Measurements from ENCODE around the gene DCBLD1.

Gene DCBLD1

DNA sequence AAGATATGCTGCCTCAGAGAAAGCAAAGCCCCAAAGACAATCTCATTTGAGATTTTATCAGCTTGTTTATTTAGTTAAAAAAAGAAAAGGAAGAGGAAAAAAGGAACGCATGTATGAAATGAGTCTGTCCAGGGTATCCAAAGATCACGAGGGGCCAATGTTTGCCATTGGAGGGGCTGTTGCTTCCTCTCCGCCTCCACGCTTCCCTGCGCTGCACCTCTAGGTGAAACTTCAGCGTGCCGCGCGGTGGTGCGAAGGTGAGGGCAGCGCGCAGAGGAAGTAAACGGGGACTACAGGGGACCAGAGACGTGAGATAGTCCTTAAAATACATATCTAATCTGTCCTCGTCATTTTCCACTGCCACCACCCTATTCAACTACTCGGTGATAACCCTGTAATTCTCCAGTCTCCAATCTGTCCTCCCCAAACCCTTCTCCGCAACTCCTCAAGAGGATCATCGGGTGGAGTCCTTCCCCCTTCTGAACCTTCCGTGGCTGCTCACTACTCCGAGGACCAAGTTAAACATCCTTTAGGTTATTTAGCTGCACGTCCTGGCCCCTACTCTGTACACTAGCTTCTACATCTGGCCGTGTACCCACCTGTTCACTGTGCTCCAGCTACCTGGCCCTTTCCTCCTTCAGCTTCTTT lies 1.1 kb upstream of the DCBLD1 start:
- peak overlapping the region; percentile 79 for H3K4me3 Mint-ChIP-seq
- peak; percentile 49 for DNase-seq
- CTCF ChIA-PET, result interaction anchor here (0.6 to 7.5 kb wide), 7 partner anchors 68 to 634 kb away, joined by 3 to 55 read pairs (median 7); no protein-coding TSS in a partner anchor
- H3K4me1 Mint-ChIP-seq, result peaks cover 27% of the 10 kb centered on the region
- peaks cover 59% of the 10 kb centered on the region for H3K27me3 Mint-ChIP-seq
- H3K27ac Mint-ChIP-seq, result peak overlapping the region; percentile 70
- H3K36me3 Mint-ChIP-seq, result peaks cover 2% of the 10 kb centered on the region
- H3K9me3 Mint-ChIP-seq, result no peaks in the 10 kb centered on the region

DNA sequence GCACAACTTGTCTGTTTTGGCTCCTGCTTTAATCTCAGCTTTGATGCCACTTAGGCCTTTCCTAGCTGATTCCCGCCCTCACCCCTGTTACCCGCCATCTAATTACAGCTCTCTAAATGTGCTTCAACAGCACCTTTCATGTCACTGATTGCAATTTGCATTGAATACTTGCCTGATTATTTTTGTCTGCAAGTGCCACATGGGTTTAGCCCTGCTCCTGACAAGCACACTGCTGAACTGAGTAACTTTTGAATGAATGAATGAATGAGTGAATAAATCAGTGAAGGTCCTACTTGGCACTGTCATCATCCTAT lies 591 bp upstream of the DCBLD1 start:
- H3K4me3 Mint-ChIP-seq, result peak overlapping the region; percentile 79
- no peak for DNase-seq
- peaks cover 2% of the 10 kb centered on the region for H3K36me3 Mint-ChIP-seq
- H3K27ac Mint-ChIP-seq, result peak overlapping the region; percentile 70
- no peaks in the 10 kb centered on the region for H3K9me3 Mint-ChIP-seq
- CTCF ChIA-PET, result interaction anchor here (0.6 to 7.5 kb wide), 5 partner anchors 68 to 126 kb away, joined by 3 to 55 read pairs (median 7); no protein-coding TSS in a partner anchor
- H3K4me1 Mint-ChIP-seq, result peaks cover 27% of the 10 kb centered on the region
- H3K27me3 Mint-ChIP-seq, result peaks cover 61% of the 10 kb centered on the region

DNA sequence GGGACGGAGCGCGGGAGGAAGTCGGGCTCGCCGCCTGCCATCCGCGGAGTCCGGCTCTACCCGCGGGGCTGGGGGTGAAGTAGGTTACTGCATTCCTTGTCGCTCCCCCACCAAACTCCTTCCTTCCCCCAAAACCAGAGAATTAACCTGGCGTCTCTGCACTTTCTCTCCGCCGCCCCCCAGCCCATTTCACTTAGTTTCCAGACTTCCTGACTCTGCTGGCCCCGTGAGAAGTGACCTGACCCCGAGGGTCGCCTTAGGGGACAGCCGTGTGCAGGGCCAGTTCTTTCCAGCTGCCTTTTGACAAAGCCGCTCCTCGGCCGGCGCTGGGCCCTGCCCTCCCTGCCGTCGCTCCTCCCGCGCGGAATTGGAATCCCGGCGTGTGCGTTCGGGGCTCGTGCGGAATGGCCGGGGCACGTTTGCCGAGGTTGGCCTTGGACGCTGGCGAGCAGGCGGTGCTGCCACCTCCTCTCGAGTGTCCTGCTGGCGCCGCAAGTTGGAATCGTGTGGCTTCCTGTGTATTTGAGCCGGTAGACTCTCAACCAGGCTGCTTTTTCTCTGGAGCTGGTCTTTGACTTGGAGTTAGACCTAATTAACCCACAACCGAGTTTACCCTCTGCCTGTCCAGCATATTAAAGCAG lies 650 bp downstream of the DCBLD1 start:
- H3K4me3 Mint-ChIP-seq, result peak overlapping the region; percentile 87
- peaks cover 52% of the 10 kb centered on the region for H3K27me3 Mint-ChIP-seq
- peaks cover 27% of the 10 kb centered on the region for H3K4me1 Mint-ChIP-seq
- DNase-seq, result peak; percentile 45
- peaks cover 7% of the 10 kb centered on the region for H3K36me3 Mint-ChIP-seq
- CTCF ChIA-PET, result interaction anchor here (1.9 to 7.5 kb wide), 3 partner anchors 67 to 75 kb away, joined by 7 to 55 read pairs (median 15); no protein-coding TSS in a partner anchor
- peak overlapping the region; percentile 84 for H3K27ac Mint-ChIP-seq
- no peaks in the 10 kb centered on the region for H3K9me3 Mint-ChIP-seq

DNA sequence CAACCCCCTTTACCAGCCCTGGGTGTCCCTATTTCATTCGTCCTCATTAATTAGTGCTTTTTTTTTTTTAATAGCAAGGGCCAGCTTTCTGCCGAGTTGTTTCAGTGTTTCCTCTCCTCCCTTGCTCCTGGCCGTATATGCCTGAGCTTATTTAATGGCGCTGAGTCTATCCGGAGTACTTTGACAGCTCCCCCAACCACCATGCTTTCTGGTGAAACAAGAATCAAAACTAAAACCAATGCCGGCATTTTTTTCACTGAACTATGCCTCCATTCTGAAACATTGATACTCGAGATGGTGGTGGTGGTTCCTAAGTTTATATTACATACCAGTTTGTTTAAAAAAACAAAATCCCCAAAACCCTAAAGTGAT lies 1.2 kb downstream of the DCBLD1 start:
- Mint-ChIP-seq H3K27me3 (peaks cover 47% of the 10 kb centered on the region), H3K4me3 (peak overlapping the region; percentile 87), H3K27ac (peak overlapping the region; percentile 84), H3K36me3 (peaks cover 7% of the 10 kb centered on the region), H3K4me1 (peaks cover 27% of the 10 kb centered on the region), H3K9me3 (no peaks in the 10 kb centered on the region)
- DNase-seq, result peak; percentile 31
- CTCF ChIA-PET, result interaction anchor here (3.5 to 7.5 kb wide), 2 partner anchors 66 to 72 kb away, joined by 15 to 55 read pairs; no protein-coding TSS in a partner anchor

DNA sequence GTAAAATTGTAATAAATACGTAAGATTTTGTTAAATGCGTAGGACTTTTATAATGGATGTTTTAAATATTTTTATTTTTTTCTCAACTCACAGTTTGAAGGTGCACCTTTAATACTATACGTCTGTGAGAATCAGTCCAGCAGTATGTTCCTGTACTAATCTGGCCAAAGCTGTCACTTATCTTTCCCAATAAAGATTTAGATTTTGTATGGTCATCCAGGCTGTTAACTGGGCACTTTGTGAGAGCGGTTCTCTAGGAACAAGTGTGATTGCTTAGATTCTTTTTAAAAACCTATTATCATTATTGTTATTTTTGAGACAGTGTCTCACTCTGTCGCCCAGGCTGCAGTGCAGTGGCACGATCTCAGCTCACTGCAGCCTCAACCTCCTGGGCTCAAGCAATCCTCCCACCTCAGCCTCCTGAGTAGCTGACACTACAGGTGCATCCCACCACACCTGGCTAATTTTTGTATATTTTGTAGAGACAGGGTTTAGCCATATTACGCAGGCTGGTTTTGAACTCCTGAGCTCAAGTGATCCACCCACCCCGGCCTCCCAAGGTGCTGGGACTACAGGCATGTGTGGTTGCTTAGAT lies 1.7 kb downstream of the DCBLD1 start:
- Mint-ChIP-seq H3K36me3 (peaks cover 7% of the 10 kb centered on the region), H3K27me3 (peaks cover 42% of the 10 kb centered on the region), H3K4me1 (peaks cover 27% of the 10 kb centered on the region), H3K27ac (no peak overlapping the region), H3K9me3 (no peaks in the 10 kb centered on the region), H3K4me3 (peak overlapping the region; percentile 87)
- no peak for DNase-seq
- CTCF ChIA-PET, result interaction anchor here (3.5 to 7.5 kb wide), 2 partner anchors 66 to 71 kb away, joined by 15 to 55 read pairs; no protein-coding TSS in a partner anchor

DNA sequence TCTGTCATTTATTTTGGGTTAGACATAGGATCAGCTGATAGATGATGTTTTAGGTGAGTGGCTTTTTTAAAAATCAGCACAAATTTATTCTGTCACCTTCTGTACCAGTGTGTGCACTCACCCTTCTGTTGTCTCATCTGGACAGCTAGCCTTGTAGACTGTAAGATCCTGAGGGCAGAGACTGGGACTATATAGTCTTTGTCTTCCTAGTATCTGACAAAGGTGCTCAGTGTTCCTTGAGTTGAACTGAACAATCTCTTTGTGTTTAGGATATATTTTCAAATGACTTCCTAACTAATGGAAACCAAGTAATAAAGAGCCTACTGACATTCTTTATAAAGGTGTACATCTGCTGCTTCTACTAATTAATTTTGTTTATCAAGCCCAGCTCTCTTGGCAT lies 3.0 kb downstream of the DCBLD1 start:
- Mint-ChIP-seq H3K9me3 (no peaks in the 10 kb centered on the region), H3K4me3 (no peak overlapping the region), H3K27me3 (peaks cover 34% of the 10 kb centered on the region), H3K27ac (no peak overlapping the region), H3K36me3 (peaks cover 7% of the 10 kb centered on the region), H3K4me1 (peaks cover 27% of the 10 kb centered on the region)
- DNase-seq, result no peak
- CTCF ChIA-PET, result interaction anchor here (3.5 kb wide), 1 partner anchor 70 kb away, joined by 15 read pairs; no protein-coding TSS in a partner anchor

DNA sequence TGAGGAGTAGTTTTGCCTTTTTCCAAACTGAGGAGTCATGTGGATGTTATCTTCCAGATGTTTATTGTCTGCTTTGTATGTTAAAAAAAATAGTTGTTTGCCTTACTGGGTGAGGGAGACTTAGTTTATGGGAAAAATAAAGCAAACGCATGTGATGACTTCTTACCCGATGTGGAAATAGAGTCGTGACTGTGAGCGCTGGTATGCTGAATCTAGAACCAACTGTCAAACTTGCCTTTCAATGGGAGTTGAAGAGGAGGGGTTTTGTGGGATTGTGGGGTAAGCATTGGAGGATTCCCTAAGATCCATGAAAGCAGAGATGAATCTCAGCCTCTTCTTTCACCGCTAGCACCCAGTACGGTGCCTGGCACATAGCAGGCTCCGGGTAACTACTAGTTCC lies 5.3 kb downstream of the DCBLD1 start:
- Mint-ChIP-seq H3K27ac (no peak overlapping the region), H3K36me3 (peaks cover 7% of the 10 kb centered on the region), H3K4me1 (peaks cover 11% of the 10 kb centered on the region), H3K9me3 (no peaks in the 10 kb centered on the region), H3K4me3 (no peak overlapping the region), H3K27me3 (peaks cover 16% of the 10 kb centered on the region)
- no peak for DNase-seq
- CTCF ChIA-PET, result interaction anchor here (1.2 kb wide), 1 partner anchor 38 kb away, joined by 4 read pairs; no protein-coding TSS in a partner anchor

DNA sequence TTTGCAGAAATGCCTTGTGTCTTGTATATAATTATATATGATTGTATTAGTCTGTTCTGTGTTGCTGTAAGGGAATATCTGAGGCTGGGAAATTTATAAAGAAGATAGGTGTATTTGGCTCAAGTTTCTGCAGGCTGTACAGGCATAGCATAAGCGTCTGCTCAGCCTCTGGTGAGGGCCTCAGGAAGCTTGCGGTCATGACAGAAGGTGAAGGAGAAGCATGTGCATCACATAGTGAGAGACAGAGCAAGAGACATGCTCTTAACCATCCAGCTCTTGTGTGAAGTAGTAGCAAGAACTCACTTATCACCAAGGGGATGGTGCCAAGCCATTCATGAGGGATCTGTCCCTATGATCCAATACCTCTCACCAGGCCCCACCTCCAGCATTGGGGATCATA lies 6.5 kb downstream of the DCBLD1 start:
- no peak for DNase-seq
- H3K36me3 Mint-ChIP-seq, result peaks cover 7% of the 10 kb centered on the region
- no peaks in the 10 kb centered on the region for H3K9me3 Mint-ChIP-seq
- peaks cover 10% of the 10 kb centered on the region for H3K27me3 Mint-ChIP-seq
- CTCF ChIA-PET, result no interaction called here
- peaks cover 9% of the 10 kb centered on the region for H3K4me1 Mint-ChIP-seq
- no peak overlapping the region for H3K4me3 Mint-ChIP-seq
- no peak overlapping the region for H3K27ac Mint-ChIP-seq

DNA sequence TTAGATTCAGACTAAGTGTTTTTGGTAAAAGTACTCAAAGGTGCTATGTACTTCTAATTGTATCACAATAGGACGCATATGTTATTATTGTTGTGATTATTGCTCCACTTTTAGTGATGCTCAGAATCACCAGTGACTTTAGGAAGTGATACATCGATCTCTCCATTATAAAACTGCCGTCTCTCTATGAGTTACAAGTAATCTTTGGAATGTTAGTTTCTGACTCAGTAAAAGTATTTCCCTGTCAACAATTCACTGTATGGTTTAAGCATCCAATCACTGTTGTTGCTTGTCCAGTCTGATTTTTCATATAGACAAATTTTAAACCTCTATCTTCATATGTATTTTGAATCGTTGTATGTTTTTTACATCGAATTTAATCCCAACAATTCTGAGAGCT lies 9.4 kb downstream of the DCBLD1 start:
- Mint-ChIP-seq H3K36me3 (peaks cover 5% of the 10 kb centered on the region), H3K4me1 (peaks cover 8% of the 10 kb centered on the region), H3K27ac (no peak overlapping the region), H3K4me3 (no peak overlapping the region), H3K27me3 (peaks cover 3% of the 10 kb centered on the region), H3K9me3 (no peaks in the 10 kb centered on the region)
- no peak for DNase-seq
- CTCF ChIA-PET, result no interaction called here

DNA sequence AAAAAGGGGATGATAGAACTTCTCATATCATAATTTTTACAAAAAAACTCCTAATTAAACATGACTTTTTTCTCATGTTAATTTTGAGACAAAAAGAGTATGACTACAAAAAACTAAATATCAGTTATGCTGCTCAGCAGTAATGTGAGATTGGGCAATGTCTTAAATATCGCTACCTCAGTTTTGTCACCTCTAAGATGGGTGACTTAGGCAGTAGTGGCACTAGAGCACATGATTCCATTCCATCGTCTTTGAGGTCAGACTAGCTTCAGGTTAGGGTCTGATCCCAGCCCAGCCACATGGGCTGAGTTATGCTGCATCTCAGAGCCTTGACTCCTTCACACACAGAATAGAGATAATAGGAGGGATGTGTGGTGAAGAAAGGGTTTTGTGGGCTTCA lies 11.0 kb downstream of the DCBLD1 start:
- no peaks in the 10 kb centered on the region for H3K36me3 Mint-ChIP-seq
- no peak for DNase-seq
- H3K4me1 Mint-ChIP-seq, result peaks cover 14% of the 10 kb centered on the region
- no peaks in the 10 kb centered on the region for H3K27me3 Mint-ChIP-seq
- no peaks in the 10 kb centered on the region for H3K9me3 Mint-ChIP-seq
- no peak overlapping the region for H3K27ac Mint-ChIP-seq
- CTCF ChIA-PET, result no interaction called here
- no peak overlapping the region for H3K4me3 Mint-ChIP-seq

DNA sequence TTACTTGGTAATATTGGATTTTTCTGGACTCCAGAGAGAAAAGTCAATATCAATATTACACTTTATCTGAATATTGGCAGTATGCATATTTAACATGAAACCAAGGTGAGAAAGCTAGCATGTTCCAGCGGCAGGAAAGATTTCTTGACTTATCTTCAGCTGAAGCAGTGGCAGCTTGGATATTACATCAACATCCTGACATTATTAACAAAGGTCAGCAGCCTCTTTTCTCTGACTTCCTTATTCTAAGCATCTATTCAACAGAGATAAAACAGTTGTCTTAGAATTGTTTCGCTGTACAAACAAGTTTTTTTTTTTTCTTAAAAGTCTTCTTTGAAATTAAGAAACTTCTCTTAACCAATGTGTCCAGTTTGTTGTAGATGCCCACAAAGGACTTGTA lies 11.8 kb downstream of the DCBLD1 start:
- no peak overlapping the region for H3K27ac Mint-ChIP-seq
- CTCF ChIA-PET, result no interaction called here

DNA sequence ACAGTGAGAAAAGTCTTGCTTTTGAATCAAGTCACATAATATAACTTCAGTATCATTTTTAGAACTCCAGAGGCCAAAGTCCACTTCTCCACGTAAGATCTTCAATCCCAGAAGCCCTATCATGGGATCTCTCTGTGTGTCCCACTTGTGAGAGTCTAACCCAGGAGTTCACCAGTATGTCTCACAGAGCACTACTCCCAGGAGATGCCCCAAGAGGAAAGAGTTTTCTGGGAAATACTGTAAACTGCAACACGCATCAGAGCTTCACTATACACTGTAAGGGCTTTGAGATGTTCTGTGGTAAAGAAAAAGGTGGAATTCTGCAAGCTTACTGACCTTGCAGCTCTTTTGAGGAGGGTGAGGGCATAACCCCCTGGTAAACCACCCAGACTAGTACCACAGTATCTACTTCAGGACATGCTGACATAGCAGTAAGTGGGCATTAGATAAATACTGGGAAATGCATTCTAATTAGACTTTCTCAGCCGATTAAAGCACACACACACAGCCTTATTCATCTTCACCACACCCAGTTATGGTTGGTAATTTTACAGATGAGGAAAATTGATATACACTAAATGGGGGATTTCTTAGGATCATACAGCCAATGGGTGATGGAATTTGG lies 12.3 kb downstream of the DCBLD1 start:
- Mint-ChIP-seq H3K36me3 (no peaks in the 10 kb centered on the region), H3K4me3 (no peak overlapping the region), H3K9me3 (no peaks in the 10 kb centered on the region), H3K27me3 (no peaks in the 10 kb centered on the region), H3K27ac (no peak overlapping the region), H3K4me1 (peaks cover 14% of the 10 kb centered on the region)
- CTCF ChIA-PET, result no interaction called here
- no peak for DNase-seq

More for the DNA sequence above, 11.8 kb downstream of the DCBLD1 start:
- H3K4me1 Mint-ChIP-seq, result peaks cover 14% of the 10 kb centered on the region
- H3K36me3 Mint-ChIP-seq, result no peaks in the 10 kb centered on the region
- no peaks in the 10 kb centered on the region for H3K9me3 Mint-ChIP-seq
- DNase-seq, result no peak
- no peaks in the 10 kb centered on the region for H3K27me3 Mint-ChIP-seq
- H3K4me3 Mint-ChIP-seq, result no peak overlapping the region

DNA sequence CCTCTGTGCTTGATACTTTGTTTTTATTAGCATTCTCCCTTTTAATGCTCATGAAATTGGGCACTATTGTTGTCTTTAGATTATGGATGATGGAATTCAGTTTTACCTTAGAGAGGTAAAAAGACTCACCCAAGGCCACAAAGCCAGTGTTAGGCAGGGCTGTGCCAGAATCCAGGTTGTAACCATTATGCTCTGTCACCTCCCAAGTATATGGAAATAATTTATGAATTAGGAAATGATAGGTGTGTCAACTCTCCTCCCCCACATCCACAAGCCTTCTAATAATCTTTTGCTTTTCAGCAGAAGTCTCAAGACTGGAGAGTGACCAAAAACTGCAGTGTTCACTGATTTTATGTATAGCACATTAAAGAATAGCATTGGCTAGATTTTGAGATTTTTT lies 13.0 kb downstream of the DCBLD1 start:
- H3K36me3 Mint-ChIP-seq, result no peaks in the 10 kb centered on the region
- DNase-seq, result no peak
- CTCF ChIA-PET, result no interaction called here
- no peak overlapping the region for H3K27ac Mint-ChIP-seq
- H3K4me3 Mint-ChIP-seq, result no peak overlapping the region
- H3K9me3 Mint-ChIP-seq, result no peaks in the 10 kb centered on the region
- H3K4me1 Mint-ChIP-seq, result peaks cover 14% of the 10 kb centered on the region
- H3K27me3 Mint-ChIP-seq, result no peaks in the 10 kb centered on the region

DNA sequence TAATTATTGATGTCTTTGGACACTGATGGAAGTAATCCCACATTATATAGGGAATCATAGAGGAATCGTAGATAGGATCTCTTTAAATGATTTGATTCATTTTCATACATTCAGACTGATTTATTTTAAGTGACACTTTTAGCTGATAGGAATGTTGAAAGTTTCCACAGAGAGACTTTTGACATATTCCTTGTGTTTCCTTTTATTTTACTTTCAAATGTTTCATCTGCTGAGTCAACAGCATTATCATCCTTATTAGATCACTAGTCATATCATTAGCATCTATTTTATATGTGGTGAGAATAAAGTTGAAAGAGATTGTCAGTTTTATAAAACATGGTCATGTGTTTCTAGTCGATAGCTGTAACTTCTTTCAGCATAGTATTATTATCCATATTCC lies 13.4 kb downstream of the DCBLD1 start:
- peaks cover 14% of the 10 kb centered on the region for H3K4me1 Mint-ChIP-seq
- no peak overlapping the region for H3K4me3 Mint-ChIP-seq
- no peak overlapping the region for H3K27ac Mint-ChIP-seq
- CTCF ChIA-PET, result interaction anchor here (1.5 kb wide), 1 partner anchor 46 kb away, joined by 4 read pairs; no protein-coding TSS in a partner anchor
- H3K36me3 Mint-ChIP-seq, result no peaks in the 10 kb centered on the region
- no peaks in the 10 kb centered on the region for H3K27me3 Mint-ChIP-seq
- no peaks in the 10 kb centered on the region for H3K9me3 Mint-ChIP-seq
- no peak for DNase-seq
